Measurements from ENCODE around the gene MCRIP1.

Gene MCRIP1

GRCh38 chr17:81804559-81805399, 28.3 kb downstream of the MCRIP1 start:
- DNase-seq (ENCODE audit: extremely low spot score): no peak

GRCh38 chr17:81803728-81804558, 29.1 kb downstream of the MCRIP1 start, which contains the start of gene GCGR:
TSS of gene GCGR (plus strand) at chr17:81804150. CDS start at chr17:81809019, 4,869 bp downstream.
- CTCF ChIA-PET: no interaction called here
- POLR2A ChIA-PET: no interaction called here
- no peak for TF ChIP-seq CTCF (IDR thresholded peaks at IDR 0.05; ENCODE audit: control extremely low read depth, extremely low read depth, low read depth, missing control alignments)
- no peak for DNase-seq (ENCODE audit: extremely low spot score)

More at GRCh38 chr17:81804559-81805399, 28.3 kb downstream of the MCRIP1 start:
- no peak for TF ChIP-seq CTCF (IDR thresholded peaks at IDR 0.05; ENCODE audit: control extremely low read depth, extremely low read depth, low read depth, missing control alignments)
- ChIA-PET CTCF (interaction anchor here (1.4 kb wide), 1 partner anchor 71 kb away, joined by 5 read pairs; no protein-coding TSS in a partner anchor), POLR2A (no interaction called here)

GRCh38 chr17:81802856-81803643, 30.0 kb downstream of the MCRIP1 start:
- no peak for DNase-seq (ENCODE audit: extremely low spot score)
- ChIA-PET POLR2A (no interaction called here), CTCF (interaction anchor here (0.7 kb wide), 1 partner anchor 83 kb away, joined by 3 read pairs; no protein-coding TSS in a partner anchor)
- no peak for TF ChIP-seq CTCF (IDR thresholded peaks at IDR 0.05; ENCODE audit: control extremely low read depth, extremely low read depth, low read depth, missing control alignments)

- ChIA-PET POLR2A (no interaction called here), CTCF (interaction anchor here (0.7 kb wide), 1 partner anchor 82 kb away, joined by 3 read pairs; no protein-coding TSS in a partner anchor)
- DNase-seq (ENCODE audit: extremely low spot score): no peak
- no peak for TF ChIP-seq CTCF (IDR thresholded peaks at IDR 0.05; ENCODE audit: control extremely low read depth, extremely low read depth, low read depth, missing control alignments)
Observed at GRCh38 chr17:81802048-81802758, 30.9 kb downstream of the MCRIP1 start.

- ChIA-PET POLR2A (no interaction called here), CTCF (no interaction called here)
- no peak for TF ChIP-seq CTCF (IDR thresholded peaks at IDR 0.05; ENCODE audit: control extremely low read depth, extremely low read depth, low read depth, missing control alignments)
- DNase-seq (ENCODE audit: extremely low spot score): no peak
Observed at GRCh38 chr17:81801327-81801726, 31.8 kb downstream of the MCRIP1 start.
